NCI-H82 treated with DMSO at 0.1 percent for 48 hours (cell line): Measurements from ENCODE around the gene SULT1A3.
A peak's percentile ranks its signal among the peaks of the same experiment; 100 is the strongest.
"Not testable (repeated sequence)": the region's sequence is repeated elsewhere in the genome, so short reads cannot be mapped to it uniquely, and the experiment has no call there.

Source experiments
- DNase-seq: peaks from one replicate; lab custom pipeline; 2025; ENCODE audit not compliant: unreplicated experiment; lab: John Stamatoyannopoulos, UW

The SULT1A3 gene

GRCh38 chr16:30199049-30199448 lies at the start of gene SULT1A3:
SULT1A3 (plus strand) TSS chr16:30199255; CDS start chr16:30200729, 1,474 bp downstream.
- DNase-seq: not testable (repeated sequence)

GRCh38 chr16:30151091-30151490 lies 48.0 kb upstream of the SULT1A3 start:
- no peak for DNase-seq

- DNase-seq: no peak
These were observed 46.5 kb upstream of the SULT1A3 start for GRCh38 chr16:30152517-30152916.

GRCh38 chr16:30155188-30155587 lies 43.9 kb upstream of the SULT1A3 start:
- no peak for DNase-seq

- no peak for DNase-seq
These were observed 41.8 kb upstream of the SULT1A3 start for GRCh38 chr16:30157214-30157613.

- DNase-seq: no peak
These were observed 35.5 kb upstream of the SULT1A3 start for GRCh38 chr16:30163538-30163937.

GRCh38 chr16:30166202-30166902 lies 32.7 kb upstream of the SULT1A3 start:
- DNase-seq: no peak

- not testable (repeated sequence) for DNase-seq
These were observed 30.3 kb upstream of the SULT1A3 start for GRCh38 chr16:30168746-30169145.

GRCh38 chr16:30169416-30169815 lies 29.6 kb upstream of the SULT1A3 start:
- DNase-seq: not testable (repeated sequence)

- DNase-seq: not testable (repeated sequence)
These were observed 28.9 kb upstream of the SULT1A3 start for GRCh38 chr16:30170145-30170544.

- DNase-seq: no peak
These were observed 26.0 kb upstream of the SULT1A3 start for GRCh38 chr16:30173054-30173453.

- not testable (repeated sequence) for DNase-seq
These were observed 22.2 kb upstream of the SULT1A3 start for GRCh38 chr16:30176876-30177275.

GRCh38 chr16:30179195-30179594 lies 19.9 kb upstream of the SULT1A3 start:
- no peak for DNase-seq

GRCh38 chr16:30179931-30180330 lies 19.1 kb upstream of the SULT1A3 start:
- DNase-seq: no peak

GRCh38 chr16:30180741-30181140 lies 18.3 kb upstream of the SULT1A3 start:
- DNase-seq: no peak

- DNase-seq: peak; percentile 47
These were observed 15.6 kb upstream of the SULT1A3 start, which contains the start of gene CORO1A for GRCh38 chr16:30183233-30184095. CORO1A (plus strand) TSS chr16:30183602; CDS start chr16:30185210, 1,608 bp downstream.

GRCh38 chr16:30184096-30184890 lies 14.8 kb upstream of the SULT1A3 start:
- DNase-seq: no peak

GRCh38 chr16:30184891-30185682 lies 14.0 kb upstream of the SULT1A3 start:
- DNase-seq: no peak

GRCh38 chr16:30185683-30186421 lies 13.2 kb upstream of the SULT1A3 start:
- DNase-seq: no peak

- DNase-seq: no peak
These were observed 12.6 kb upstream of the SULT1A3 start for GRCh38 chr16:30186444-30186781.
